Kidney (tissue), 14 donors: Measurements from ENCODE around the gene TOX3. TPM values are rescaled to one million over a fixed set of nuclear protein-coding genes. Genes with fewer than 3 reads are reported as not detected.

Source experiments
- DNase-seq, 5 donors: peaks; one replicate each; pipeline ENCODE4 v3.0.0-alpha.2; 2013 to 2020
- FAIRE-seq: peaks from 2 replicates; lab custom pipeline; 2012; peaks lifted over from hg19 to GRCh38; lab: Jason Lieb, UNC
- H3K27ac ChIP-seq, 2 donors: one replicate each; pipeline ENCODE4 v1.7.0; 2013; ENCODE audit warnings: low read depth in 2 of 2, low read length in 2 of 2, inconsistent platforms in 1 of 2
- H3K27me3 ChIP-seq: one replicate; pipeline ENCODE4 v1.7.1; 2013; ENCODE audit warnings: low read length, inconsistent platforms; ENCODE audit not compliant: control insufficient read depth, insufficient read depth
- H3K36me3 ChIP-seq, 3 donors: one replicate each; pipeline versions ENCODE4 v1.7.0 to v1.7.1; 2013; ENCODE audit warnings: low read length in 3 of 3, control low read depth in 1 of 3, inconsistent platforms in 1 of 3; ENCODE audit not compliant: insufficient read depth in 3 of 3, control insufficient read depth in 2 of 3
- H3K4me1 ChIP-seq, 3 donors: one replicate each; pipeline versions ENCODE4 v1.7.0 to v1.7.1; 2013; ENCODE audit warnings: low read length in 3 of 3, inconsistent platforms in 1 of 3, low read depth in 1 of 3; ENCODE audit not compliant: control insufficient read depth in 2 of 3, insufficient read depth in 2 of 3
- H3K4me3 ChIP-seq, 3 donors: one replicate each; pipeline versions ENCODE4 v1.7.0 to v1.8.1; 2013; ENCODE audit warnings: low read length in 3 of 3, control low read depth in 1 of 3, inconsistent platforms in 1 of 3
- H3K9ac ChIP-seq, 3 donors: one replicate each; pipeline versions ENCODE4 v1.7.0 to v1.7.1; 2013; ENCODE audit warnings: low read length in 3 of 3, control low read depth in 1 of 3, inconsistent platforms in 1 of 3
- H3K9me3 ChIP-seq, 3 donors: one replicate each; pipeline versions ENCODE4 v1.7.0 to v1.7.1; 2013; ENCODE audit warnings: low read length in 3 of 3, control low read depth in 1 of 3, inconsistent platforms in 1 of 3; ENCODE audit not compliant: control insufficient read depth in 2 of 3, insufficient read depth in 1 of 3
- CTCF ChIP-seq: IDR thresholded peaks from 3 replicates; pipeline ENCODE4 v1.5.1; 2012; ENCODE audit warnings: mild to moderate bottlenecking, moderate library complexity, borderline replicate concordance; ENCODE audit not compliant: insufficient read depth; ENCODE audit errors: extremely low read depth
- intact Hi-C: fragments of 100-400 bp; cut with DNase I; formaldehyde crosslinking; loops from one replicate; pipeline ENCODE4 v1.11.1; 2022
- polyA plus RNA-seq: library from polyadenylated mRNA; stranded (reverse); fragments of 350-450 nt; fragmentation: Illumina TruSeq; extraction: RNeasy Lipid Tissue Mini Kit (QIAGEN cat#74804); gene quantifications from one replicate; pipeline ENCODE4 v1.2.3, GENCODE V29; 2014; ENCODE audit warnings: low read depth, low replicate concordance; ENCODE audit not compliant: insufficient read depth
- total RNA-seq: library from RNA; stranded (reverse); fragmentation: NEBNext Ultra II Directional; extraction: Animal tissue kit (Norgen Biotek cat#: 25700); gene quantifications from one replicate; pipeline ENCODE4 v1.2.1, GENCODE V29; 2021
- donor health status: control.
- donor health status: control.
- donor health status: control.
- donor health status: control.
- donor health status: control.
- donor health status: DM: yes; HTN: yes; CAD: no.
- donor health status: Normal renal cell carcinoma (clear cell type).

TOX3 gene
- total and polyA plus RNA-seq, 2 donors from 2014 or later = 8.7 to 16.2 TPM

- intact Hi-C loops = loop anchor here (10.0 kb wide), 1 partner anchor 65 kb away; no protein-coding TSS in a partner anchor
- no peak for DNase-seq
- H3K27me3 ChIP-seq = no peaks in the 10 kb centered on the region
- no peaks in the 10 kb centered on the region for H3K9me3 ChIP-seq
- no peak for TF ChIP-seq CTCF
- H3K9ac ChIP-seq = no peak overlapping the region
- no peak overlapping the region for H3K27ac ChIP-seq
- no peak overlapping the region for H3K4me3 ChIP-seq
- FAIRE-seq = no peak
- H3K4me1 ChIP-seq = peaks cover 0 to 12% (median 3%) of the 10 kb centered on the region in 3 donors
- no peaks in the 10 kb centered on the region for H3K36me3 ChIP-seq
Observed at GRCh38 chr16:52489894-52490293, 57.0 kb downstream of the TOX3 start.

- H3K27ac ChIP-seq = no peak overlapping the region
Observed at GRCh38 chr16:52488837-52489289, 58.1 kb downstream of the TOX3 start.

GRCh38 chr16:52487849-52488457, 59.0 kb downstream of the TOX3 start:
- DNase-seq = no peak
- Histone ChIP-seq H3K4me1 (peaks cover 0 to 8% (median 3%) of the 10 kb centered on the region in 3 donors), H3K4me3 (peak overlapping the region in 1 of 3 donors; percentile 19), H3K36me3 (no peaks in the 10 kb centered on the region), H3K27ac (no peak overlapping the region), H3K9ac (no peak overlapping the region), H3K9me3 (no peaks in the 10 kb centered on the region), H3K27me3 (no peaks in the 10 kb centered on the region)
- intact Hi-C loops = loop anchor here (10.0 kb wide), 1 partner anchor 63 kb away; no protein-coding TSS in a partner anchor
- FAIRE-seq = no peak
- TF ChIP-seq CTCF = no peak

More at GRCh38 chr16:52488837-52489289, 58.1 kb downstream of the TOX3 start:
- intact Hi-C loops = loop anchor here (10.0 kb wide), 1 partner anchor 64 kb away; no protein-coding TSS in a partner anchor
- Histone ChIP-seq H3K4me3 (no peak overlapping the region), H3K9ac (no peak overlapping the region), H3K4me1 (peaks cover 0 to 12% (median 3%) of the 10 kb centered on the region in 3 donors), H3K27me3 (no peaks in the 10 kb centered on the region), H3K9me3 (no peaks in the 10 kb centered on the region), H3K36me3 (no peaks in the 10 kb centered on the region)
- DNase-seq (no peak), FAIRE-seq (no peak)
- no peak for TF ChIP-seq CTCF
